Measurements from ENCODE around the gene SYT12. TPM values are rescaled to one million over a fixed set of nuclear protein-coding genes. Genes with fewer than 3 reads are reported as not detected.

SYT12 gene
- total RNA-seq, 2 experiments from 2014 or later, result not detected

Small RNA genes within 50 kb of the gene (microRNA-seq; reads per million reads assigned to microRNA genes)
- not detected for gene MIR6860 (ENCODE audit: borderline microRNAs expressed, borderline number of aligned reads, borderline replicate concordance)

Other genes starting within 250 kb of the SYT12 start
- gene RCE1, start 179.7 kb upstream of the SYT12 start, total RNA-seq, result 10 to 100 TPM; 22.5 to 24.4 TPM
- gene LRFN4, start 166.1 kb upstream of the SYT12 start, total RNA-seq, result 10 to 100 TPM; 24.6 to 29.8 TPM
- 10 to 100 TPM; 13.1 to 15.3 TPM for gene PC, start 64.8 kb upstream of the SYT12 start, total RNA-seq
- gene C11orf86, start 47.8 kb upstream of the SYT12 start, total RNA-seq, result not detected
- gene RHOD, start 33.7 kb downstream of the SYT12 start, total RNA-seq, result under 1 TPM; 0.57 to 0.87 TPM
- 10 to 100 TPM; 65.1 to 69.6 TPM for gene KDM2A, start 96.1 kb downstream of the SYT12 start, total RNA-seq
- 100 to 1,000 TPM; 273 to 279 TPM for gene GRK2, start 243.3 kb downstream of the SYT12 start, total RNA-seq